OCI-LY1 (cell line): ENCODE measurements around the gene PRR33.
A peak's percentile ranks its signal among the peaks of the same experiment; 100 is the strongest.

Experiments
- H2AFZ ChIP-seq: fragments of 200-600 bp; sonication (generic), shearing (Covaris generic); 2 replicates; pipeline ENCODE4 v1.6.0; 2014; ENCODE audit warnings: antibody characterized with exemption, mild to moderate bottlenecking, low read length
- H3F3A ChIP-seq: fragments of 200-600 bp; sonication (generic), shearing (Covaris generic); 2 replicates; pipeline ENCODE4 v1.6.0; 2014; ENCODE audit warnings: mild to moderate bottlenecking, antibody characterized with exemption, low read length, moderate library complexity; ENCODE audit not compliant: insufficient read depth
- H3K27ac ChIP-seq: fragments of 200-600 bp; sonication (generic); 2 replicates; pipeline ENCODE4 v1.5.1; 2014; ENCODE audit warnings: low read length, mixed run types, mild to moderate bottlenecking, low read depth; ENCODE audit not compliant: poor library complexity, severe bottlenecking
- H3K27me3 ChIP-seq: fragments of 200-600 bp; sonication (generic); 2 replicates; pipeline ENCODE4 v1.6.0; 2014; ENCODE audit warnings: antibody characterized with exemption, mild to moderate bottlenecking, low read length, moderate library complexity; ENCODE audit not compliant: insufficient read depth
- H3K36me3 ChIP-seq: fragments of 200-600 bp; sonication (generic); 2 replicates; pipeline ENCODE4 v1.6.1; 2014; ENCODE audit warnings: mild to moderate bottlenecking, antibody characterized with exemption, low read length, moderate library complexity, mixed read lengths; ENCODE audit not compliant: insufficient read depth
- H3K4me1 ChIP-seq: fragments of 200-600 bp; sonication (generic); 2 replicates; pipeline ENCODE4 v1.5.1; 2014; ENCODE audit warnings: mild to moderate bottlenecking, low read length, moderate library complexity; ENCODE audit not compliant: insufficient read depth, severe bottlenecking
- H3K4me2 ChIP-seq: fragments of 200-600 bp; sonication (generic), shearing (Covaris generic); 2 replicates; pipeline ENCODE4 v1.6.1; 2014; ENCODE audit warnings: low read length
- H3K4me3 ChIP-seq: fragments of 200-600 bp; sonication (generic); 2 replicates; pipeline ENCODE4 v1.5.1; 2014; ENCODE audit warnings: low read length, low read depth, mild to moderate bottlenecking, mixed read lengths; ENCODE audit not compliant: poor library complexity, severe bottlenecking
- H3K79me2 ChIP-seq: fragments of 200-600 bp; shearing (Covaris generic); 2 replicates; pipeline ENCODE4 v1.6.1; 2016; ENCODE audit warnings: mixed run types, low read length, mixed read lengths; ENCODE audit not compliant: insufficient read depth
- H3K9ac ChIP-seq: fragments of 200-600 bp; sonication (generic), shearing (Covaris generic); 2 replicates; pipeline ENCODE4 v1.6.1; 2014; ENCODE audit warnings: mild to moderate bottlenecking, low read length, mixed read lengths
- H3K9me2 ChIP-seq: fragments of 200-600 bp; sonication (generic), shearing (Covaris generic); 2 replicates; pipeline ENCODE4 v1.6.1; 2014; ENCODE audit warnings: low read depth, mild to moderate bottlenecking, low read length, mixed read lengths
- H3K9me3 ChIP-seq: fragments of 200-600 bp; shearing (Covaris generic); 2 replicates; pipeline ENCODE4 v1.6.1; 2014; ENCODE audit warnings: low read length, mixed read lengths
- H4K20me1 ChIP-seq: fragments of 200-600 bp; sonication (generic), shearing (Covaris generic); 2 replicates; pipeline ENCODE4 v1.6.0; 2016; ENCODE audit warnings: mild to moderate bottlenecking, low read length; ENCODE audit not compliant: insufficient read depth
- CTCF ChIP-seq: fragments of 200-600 bp; sonication (generic), shearing (Covaris generic); IDR thresholded peaks from 2 replicates; pipeline ENCODE4 v1.5.1; 2017; ENCODE audit warnings: mild to moderate bottlenecking, antibody characterized with exemption, low read length, moderate library complexity, mixed read lengths
- EZH2 ChIP-seq: fragments of 200-600 bp; sonication (generic), shearing (Covaris generic); IDR thresholded peaks from 2 replicates; pipeline ENCODE4 v1.8.0; 2017; ENCODE audit warnings: borderline replicate concordance, mixed run types, mild to moderate bottlenecking, antibody characterized with exemption, low read length, moderate library complexity, mixed read lengths

The PRR33 gene

GRCh38 chr11:1839924-1840779, 51.5 kb downstream of the PRR33 start:
- Histone ChIP-seq H3K9ac (no peak overlapping the region; the same call in 1 of the 2 replicates), H3K9me3 (no peaks in the 10 kb centered on the region), H3K9me2 (no peaks in the 10 kb centered on the region), H3K79me2 (no peaks in the 10 kb centered on the region), H3K4me3 (peak overlapping the region; percentile 34), H3K27me3 (no peaks in the 10 kb centered on the region; the same call in 1 of the 2 replicates), H2AFZ (no peak overlapping the region), H3K4me2 (peak overlapping the region; percentile 37; the same call in 1 of the 2 replicates), H4K20me1 (no peaks in the 10 kb centered on the region), H3K36me3 (no peaks in the 10 kb centered on the region), H3K4me1 (peaks cover 18% of the 10 kb centered on the region), H3F3A (no peaks in the 10 kb centered on the region), H3K27ac (peak overlapping the region; percentile 4)
- TF ChIP-seq CTCF (peak; percentile 16; the same call in 1 of the 2 replicates), EZH2 (no peak)

GRCh38 chr11:1839204-1839923, 52.3 kb downstream of the PRR33 start:
- peak overlapping the region; percentile 37; the same call in 1 of the 2 replicates for H3K4me2 ChIP-seq
- H3K9me2 ChIP-seq, result no peaks in the 10 kb centered on the region
- TF ChIP-seq CTCF (no peak), EZH2 (no peak)
- no peaks in the 10 kb centered on the region for H3K9me3 ChIP-seq
- no peaks in the 10 kb centered on the region for H4K20me1 ChIP-seq
- peaks cover 18% of the 10 kb centered on the region for H3K4me1 ChIP-seq
- H3K27ac ChIP-seq, result no peak overlapping the region
- no peak overlapping the region for H2AFZ ChIP-seq
- H3K4me3 ChIP-seq, result no peak overlapping the region
- H3F3A ChIP-seq, result no peaks in the 10 kb centered on the region
- no peak overlapping the region for H3K9ac ChIP-seq
- H3K27me3 ChIP-seq, result no peaks in the 10 kb centered on the region; the same call in 1 of the 2 replicates
- no peaks in the 10 kb centered on the region for H3K36me3 ChIP-seq
- H3K79me2 ChIP-seq, result no peaks in the 10 kb centered on the region

GRCh38 chr11:1838426-1839144, 53.1 kb downstream of the PRR33 start, which contains the start of gene TNNI2:
TNNI2 (plus strand) TSS chr11:1838981; CDS start chr11:1839697, 716 bp downstream.
- no peaks in the 10 kb centered on the region for H3K36me3 ChIP-seq

More at GRCh38 chr11:1838426-1839144, 53.1 kb downstream of the PRR33 start, which contains the start of gene TNNI2:
- Histone ChIP-seq H3K27ac (no peak within 1 kb of the TSS), H3K4me3 (no peak within 1 kb of the TSS), H3K4me1 (peaks cover 18% of the 10 kb centered on the region), H3K9ac (no peak within 1 kb of the TSS), H3K9me2 (no peaks in the 10 kb centered on the region), H2AFZ (no peak within 1 kb of the TSS), H3K79me2 (no peaks in the 10 kb centered on the region), H4K20me1 (no peaks in the 10 kb centered on the region), H3K9me3 (no peaks in the 10 kb centered on the region), H3K4me2 (peak within 1 kb of the TSS; percentile 37; the same call in 1 of the 2 replicates), H3K27me3 (no peaks in the 10 kb centered on the region; the same call in 1 of the 2 replicates), H3F3A (no peaks in the 10 kb centered on the region)
- TF ChIP-seq CTCF (no peak), EZH2 (no peak)
